ENCODE results near the gene GPT2.

DNA sequence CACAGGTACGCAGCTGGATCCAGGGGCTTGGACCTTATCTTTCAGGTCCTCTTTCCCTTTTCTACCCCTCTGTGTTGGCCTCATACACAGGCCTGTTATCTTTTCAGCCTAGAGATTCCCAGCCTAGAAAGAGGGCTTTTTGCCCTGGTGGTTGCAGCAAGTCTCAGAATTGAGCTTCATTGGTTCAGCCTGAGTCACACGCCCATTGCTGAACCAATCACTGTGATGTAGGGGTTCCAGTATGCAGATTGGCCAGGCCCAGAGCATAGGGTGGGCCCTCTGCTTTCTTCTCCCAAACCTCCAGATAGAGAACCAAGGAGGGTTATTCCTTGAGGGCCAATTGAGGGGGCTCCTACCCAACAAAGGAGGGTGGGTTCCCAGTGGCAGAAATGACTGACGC is 32.8 kb downstream of the GPT2 start:
- TF ChIP-seq, protein P1, sequence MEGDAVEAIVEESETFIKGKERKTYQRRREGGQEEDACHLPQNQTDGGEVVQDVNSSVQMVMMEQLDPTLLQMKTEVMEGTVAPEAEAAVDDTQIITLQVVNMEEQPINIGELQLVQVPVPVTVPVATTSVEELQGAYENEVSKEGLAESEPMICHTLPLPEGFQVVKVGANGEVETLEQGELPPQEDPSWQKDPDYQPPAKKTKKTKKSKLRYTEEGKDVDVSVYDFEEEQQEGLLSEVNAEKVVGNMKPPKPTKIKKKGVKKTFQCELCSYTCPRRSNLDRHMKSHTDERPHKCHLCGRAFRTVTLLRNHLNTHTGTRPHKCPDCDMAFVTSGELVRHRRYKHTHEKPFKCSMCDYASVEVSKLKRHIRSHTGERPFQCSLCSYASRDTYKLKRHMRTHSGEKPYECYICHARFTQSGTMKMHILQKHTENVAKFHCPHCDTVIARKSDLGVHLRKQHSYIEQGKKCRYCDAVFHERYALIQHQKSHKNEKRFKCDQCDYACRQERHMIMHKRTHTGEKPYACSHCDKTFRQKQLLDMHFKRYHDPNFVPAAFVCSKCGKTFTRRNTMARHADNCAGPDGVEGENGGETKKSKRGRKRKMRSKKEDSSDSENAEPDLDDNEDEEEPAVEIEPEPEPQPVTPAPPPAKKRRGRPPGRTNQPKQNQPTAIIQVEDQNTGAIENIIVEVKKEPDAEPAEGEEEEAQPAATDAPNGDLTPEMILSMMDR (IDR thresholded peaks at IDR 0.05), result no peak
- no peak for TF ChIP-seq POLR2A (IDR thresholded peaks at IDR 0.05)
